Kasumi-1 (cell line): ENCODE measurements around the gene ALPL.
A peak's percentile ranks its signal among the peaks of the same experiment; 100 is the strongest.
"Not testable (repeated sequence)": the region's sequence is repeated elsewhere in the genome, so short reads cannot be mapped to it uniquely, and the experiment has no call there.

Source experiments
- DNase-seq, 2 experiments: peaks; one replicate each; lab custom pipeline; 2025; lab: John Stamatoyannopoulos, UW

ALPL gene

DNA sequence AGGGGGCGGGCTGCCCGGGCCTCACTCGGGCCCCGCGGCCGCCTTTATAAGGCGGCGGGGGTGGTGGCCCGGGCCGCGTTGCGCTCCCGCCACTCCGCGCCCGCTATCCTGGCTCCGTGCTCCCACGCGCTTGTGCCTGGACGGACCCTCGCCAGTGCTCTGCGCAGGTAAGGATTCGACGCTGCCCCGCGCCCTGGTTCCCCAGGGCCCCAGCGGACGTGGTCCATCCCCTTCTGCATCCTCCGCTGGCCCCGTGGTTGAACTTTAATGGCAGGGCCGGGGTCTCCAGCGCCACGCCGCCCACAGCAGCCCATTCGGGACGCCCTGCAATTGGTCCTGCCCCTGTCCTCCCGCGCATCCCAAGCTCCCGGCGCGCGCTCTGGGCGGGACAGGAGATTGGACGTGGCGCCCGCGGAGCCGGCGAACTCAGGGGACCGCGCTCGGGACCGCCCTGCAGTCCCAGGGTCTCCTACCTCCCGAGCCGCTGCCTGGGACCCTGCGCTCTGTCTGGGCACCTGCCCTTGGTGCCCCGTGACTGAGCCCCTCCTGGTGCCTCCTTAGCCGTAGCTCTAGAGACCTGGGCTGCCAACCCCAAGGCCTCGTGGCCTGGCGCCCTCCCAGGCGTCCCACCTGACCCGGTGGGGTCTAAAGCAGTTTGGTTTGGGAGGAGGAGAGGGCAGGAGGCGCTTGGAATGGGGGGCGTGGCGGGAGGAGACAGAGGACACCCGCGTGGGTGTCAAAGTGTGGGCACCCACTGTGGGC is at the start of gene ALPL:
ALPL (plus strand) TSS at position 73 of the 762 bp plus-strand sequence. CDS start 44,659 bp downstream, outside the sequence.
- no peak for DNase-seq

DNA sequence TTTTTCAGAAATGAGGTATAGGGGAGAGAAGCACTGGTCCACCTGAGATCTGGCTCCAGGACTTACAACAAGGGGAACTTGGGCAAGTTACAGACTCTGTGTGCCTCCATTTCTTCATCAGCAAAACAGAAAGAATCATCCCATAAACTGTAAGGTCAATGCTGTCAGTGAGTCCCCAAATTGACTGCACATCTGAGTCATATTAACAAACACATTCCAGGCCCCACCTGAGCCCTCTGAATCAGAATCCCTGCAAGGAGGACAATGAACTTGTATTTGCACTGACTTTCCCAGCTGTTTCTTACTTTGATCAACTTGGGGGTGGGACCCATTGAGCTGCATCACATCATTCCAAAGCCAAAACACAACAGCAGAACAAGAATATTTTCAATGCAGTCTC is 44.1 kb upstream of the ALPL start:
- DNase-seq = not testable (repeated sequence)

DNA sequence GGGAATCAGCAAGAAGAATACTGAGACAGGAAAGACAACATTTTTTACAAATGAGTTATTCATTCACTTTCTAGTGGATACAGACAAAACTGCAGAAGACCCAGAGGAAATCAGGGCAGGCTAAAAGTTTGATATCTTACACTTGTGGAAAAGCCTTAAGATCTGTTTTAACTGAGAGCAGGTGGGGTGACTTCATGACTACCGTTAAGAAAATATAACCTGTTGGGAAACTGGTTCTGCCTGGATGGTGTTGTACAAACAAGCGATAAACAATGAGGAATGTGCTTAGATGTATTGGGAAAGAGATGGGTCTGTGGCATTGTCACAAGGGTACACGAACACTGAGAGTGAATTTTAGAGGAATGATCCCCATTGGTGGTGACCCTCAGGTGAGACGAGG is 41.3 kb upstream of the ALPL start:
- DNase-seq = not testable (repeated sequence)

DNA sequence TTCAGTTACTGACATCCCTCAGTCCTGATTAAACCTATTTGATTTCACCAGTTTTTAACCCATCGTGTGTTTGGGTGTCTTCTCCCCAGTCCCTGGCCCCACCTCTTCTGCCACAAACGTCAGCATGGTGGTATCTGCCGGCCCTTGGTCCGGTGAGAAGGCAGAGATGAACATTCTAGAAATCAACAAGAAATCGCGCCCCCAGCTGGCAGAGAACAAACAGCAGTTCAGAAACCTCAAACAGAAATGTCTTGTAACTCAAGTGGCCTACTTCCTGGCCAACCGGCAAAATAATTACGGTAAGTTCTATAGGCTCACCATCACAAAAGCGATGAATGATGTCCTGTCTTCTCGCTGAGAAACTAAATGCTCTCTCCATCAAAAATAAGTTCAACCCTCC is 40.6 kb upstream of the ALPL start:
- DNase-seq = peak; percentile 55 to 60

DNA sequence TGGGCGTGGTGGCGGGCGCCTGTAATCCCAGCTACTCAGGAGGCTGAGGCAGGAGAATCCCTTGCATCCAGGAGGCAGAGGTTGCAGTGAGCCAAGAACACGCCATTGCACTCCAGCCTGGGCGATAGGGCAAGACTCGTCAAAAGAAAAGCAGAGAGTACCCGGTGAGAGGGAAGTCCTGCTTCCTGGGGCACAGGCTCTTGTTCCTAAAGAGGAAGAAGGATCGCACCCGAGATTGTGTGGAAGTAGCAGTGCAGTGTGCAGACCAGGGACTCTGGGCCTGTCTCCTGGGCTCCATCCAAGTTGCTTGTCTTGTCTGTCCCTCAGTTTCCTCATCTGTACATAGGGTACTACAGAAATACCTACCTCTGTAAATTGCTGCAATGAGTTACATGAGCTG is 39.6 kb upstream of the ALPL start:
- peak; percentile 12 to 26 for DNase-seq

DNA sequence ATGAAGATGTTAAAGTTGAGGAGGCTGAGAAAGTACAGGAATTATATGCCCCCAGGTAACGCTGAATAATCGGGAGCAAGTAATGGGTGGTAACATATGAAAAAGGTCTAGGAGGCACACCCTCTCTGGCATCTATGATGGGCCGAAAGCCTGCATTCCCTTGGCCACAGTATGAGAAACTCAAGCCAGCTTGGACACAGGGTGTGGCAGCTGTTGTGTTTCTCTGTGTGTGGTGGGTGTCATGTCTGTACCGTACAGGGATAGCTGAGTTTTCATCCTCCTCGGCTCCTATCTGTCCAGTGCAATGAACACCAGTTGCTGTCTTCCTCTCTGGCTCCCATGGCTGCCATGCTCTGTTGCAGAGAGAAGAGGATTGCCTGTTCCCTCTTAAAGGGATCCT is 36.4 kb upstream of the ALPL start:
- no peak for DNase-seq

DNA sequence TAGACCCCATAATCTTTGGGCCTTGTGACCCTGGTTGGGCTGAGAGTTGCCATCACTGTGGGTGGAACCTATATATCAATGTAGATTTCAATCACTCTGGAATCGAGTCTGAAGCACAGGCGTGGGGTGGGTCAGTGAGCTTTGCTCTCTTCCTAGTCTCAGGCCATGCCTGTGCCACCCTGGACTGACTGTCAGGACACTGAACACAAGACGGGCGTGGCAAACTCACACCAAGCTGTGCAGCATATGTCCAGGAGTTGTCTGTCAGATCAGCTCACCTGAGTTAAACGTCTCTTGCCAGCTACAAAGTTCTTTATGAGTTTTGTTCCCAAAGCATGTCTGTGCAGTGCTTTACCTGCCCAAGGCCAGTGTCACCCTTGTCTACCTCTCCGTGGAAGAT is 30.9 kb upstream of the ALPL start:
- DNase-seq = no peak

DNA sequence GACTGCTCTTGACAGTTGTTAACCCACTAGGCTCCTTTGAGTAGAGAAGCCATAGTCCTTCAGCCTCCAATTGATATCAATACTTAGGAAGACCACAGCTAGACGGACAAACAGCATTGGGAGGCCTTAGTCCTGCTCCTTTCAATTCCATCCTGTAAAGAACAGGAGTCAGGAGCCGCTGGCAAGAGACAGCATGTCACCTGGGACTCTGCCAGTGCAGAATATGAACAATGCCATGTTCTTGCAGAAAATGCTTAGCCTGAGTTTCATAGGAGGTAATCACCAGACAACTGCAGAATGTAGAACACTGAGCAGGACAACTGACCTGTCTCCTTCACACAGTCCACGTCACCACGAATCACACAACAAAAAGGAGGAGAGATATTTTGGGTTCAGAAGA is 25.3 kb upstream of the ALPL start:
- DNase-seq = not testable (repeated sequence)

DNA sequence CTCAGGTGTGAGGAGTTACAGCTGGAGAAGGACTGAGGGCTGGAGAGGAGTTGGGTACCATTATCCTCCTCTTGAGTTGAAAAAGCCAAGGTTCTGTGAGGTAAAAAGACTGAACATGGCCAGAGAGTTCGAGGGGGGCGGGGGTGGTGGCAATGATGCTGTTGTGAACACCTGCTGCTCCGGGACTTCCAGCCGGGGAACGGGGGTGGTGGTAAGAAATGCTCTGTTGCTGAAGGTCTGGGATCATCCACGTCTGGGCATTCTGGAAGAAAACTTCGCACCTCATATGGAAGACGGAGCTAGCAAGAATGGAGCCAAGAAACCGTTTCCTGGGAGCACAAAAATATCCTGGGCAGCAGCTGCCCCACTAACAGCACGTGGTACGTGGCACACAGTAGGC is 20.1 kb upstream of the ALPL start:
- no peak for DNase-seq

DNA sequence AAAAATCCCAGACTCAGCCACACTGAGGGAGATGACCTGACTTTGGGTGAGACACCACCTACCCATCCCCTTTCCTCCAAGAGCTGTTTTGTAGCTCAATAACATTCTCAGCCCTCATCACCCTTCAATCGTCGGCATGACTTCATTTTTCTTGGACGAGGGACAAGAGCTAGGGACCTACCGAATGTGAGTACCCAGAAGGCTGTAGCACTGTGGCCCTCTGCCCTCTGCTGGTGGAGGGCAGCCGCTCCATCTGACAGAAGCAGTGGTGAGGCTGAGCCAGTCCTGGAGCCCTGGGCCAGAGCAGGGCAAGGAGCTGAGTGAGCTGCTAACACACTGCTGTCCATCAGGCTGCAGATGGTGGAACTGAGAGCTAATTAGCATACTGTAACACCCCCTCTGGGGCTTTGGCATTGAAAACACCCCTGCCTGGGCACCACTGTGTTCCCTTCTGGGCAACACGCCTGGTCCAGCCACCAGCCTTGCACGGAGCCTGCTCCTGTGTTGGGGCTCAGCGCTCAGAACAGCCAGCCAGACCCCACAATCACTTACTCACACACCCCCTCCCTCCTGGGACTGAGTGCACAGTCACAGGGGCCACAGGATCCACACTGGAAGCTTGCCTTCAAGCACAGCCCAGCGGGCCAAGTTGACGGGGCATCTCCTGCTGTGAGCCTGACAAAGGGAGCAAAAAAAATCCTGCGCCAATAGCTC is 18.3 kb upstream of the ALPL start:
- peak in 1 of 2 experiments; percentile 18 for DNase-seq

DNA sequence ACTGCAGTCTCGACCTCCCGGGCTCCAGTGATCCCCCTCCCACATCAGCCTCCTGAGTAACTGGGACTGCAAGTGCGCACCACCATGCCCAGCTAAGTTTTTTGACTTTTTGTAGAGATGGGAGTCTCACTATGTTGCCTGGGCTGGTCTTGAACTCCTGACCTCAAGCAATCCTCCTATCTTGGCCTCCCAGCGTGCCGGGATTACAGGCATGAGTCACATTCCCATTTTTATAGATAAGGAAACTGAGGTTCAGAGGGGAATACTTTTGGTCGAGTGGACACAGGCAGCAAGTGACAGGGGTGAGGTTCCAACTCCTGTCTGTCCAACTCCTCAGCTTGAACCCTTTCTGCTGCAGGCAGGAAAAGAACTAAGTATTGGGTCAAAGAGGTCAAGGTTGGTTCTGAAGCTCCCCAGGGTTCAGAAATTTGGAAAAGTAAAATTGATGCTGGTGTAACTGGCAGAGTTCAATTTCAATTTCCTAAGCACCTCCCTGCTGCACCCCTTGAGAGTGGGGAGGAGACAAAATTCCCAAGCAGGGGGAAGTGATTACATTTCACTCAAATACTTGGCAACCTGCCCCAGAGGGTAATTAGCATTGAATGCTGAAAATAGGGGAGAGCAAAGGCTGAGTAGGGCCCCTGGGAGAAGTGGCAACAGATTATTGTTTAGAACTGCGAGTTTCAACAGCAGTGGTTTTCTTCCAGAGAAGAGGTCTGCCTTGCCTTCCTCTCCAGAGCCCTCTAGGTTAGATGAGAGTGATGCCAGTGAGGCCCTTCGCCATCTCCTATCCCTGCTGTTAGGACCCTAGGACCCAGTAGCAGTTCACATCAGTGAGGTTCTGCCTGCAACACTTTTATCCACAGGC is 17.5 kb upstream of the ALPL start:
- no peak for DNase-seq

DNA sequence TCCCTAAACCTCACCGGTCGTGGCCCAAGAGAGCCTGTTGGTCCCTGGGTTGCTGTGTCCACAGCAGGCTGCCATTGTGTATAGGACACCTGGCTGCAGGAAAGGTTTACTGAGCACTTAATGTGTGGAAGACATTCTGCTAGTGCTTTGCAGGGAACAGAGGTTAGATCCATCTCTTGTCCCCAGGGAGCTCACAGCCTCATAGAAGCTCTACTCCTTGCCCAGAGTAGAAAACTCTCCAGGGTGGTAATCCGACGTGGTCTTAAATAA is 16.9 kb upstream of the ALPL start:
- DNase-seq = no peak

DNA sequence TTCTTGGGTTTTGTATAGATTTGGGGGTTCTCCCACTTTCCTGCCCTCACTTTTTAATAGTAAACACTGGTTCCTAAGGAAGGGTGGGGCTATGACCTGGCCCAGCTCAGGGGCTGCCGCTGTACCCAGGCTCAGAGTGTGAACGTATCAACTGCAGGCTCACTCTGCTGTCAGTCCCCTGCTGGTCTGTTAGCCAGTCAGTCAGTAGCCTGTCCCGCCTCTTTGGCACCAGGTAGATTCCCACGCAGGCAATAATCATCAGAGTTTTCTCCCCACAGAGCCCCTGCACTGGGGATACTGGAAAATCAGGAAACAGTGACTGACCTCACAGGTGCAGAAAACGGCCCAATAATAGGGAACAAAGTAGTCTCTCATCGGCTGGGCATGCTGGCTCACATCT is 15.0 kb upstream of the ALPL start:
- no peak for DNase-seq

DNA sequence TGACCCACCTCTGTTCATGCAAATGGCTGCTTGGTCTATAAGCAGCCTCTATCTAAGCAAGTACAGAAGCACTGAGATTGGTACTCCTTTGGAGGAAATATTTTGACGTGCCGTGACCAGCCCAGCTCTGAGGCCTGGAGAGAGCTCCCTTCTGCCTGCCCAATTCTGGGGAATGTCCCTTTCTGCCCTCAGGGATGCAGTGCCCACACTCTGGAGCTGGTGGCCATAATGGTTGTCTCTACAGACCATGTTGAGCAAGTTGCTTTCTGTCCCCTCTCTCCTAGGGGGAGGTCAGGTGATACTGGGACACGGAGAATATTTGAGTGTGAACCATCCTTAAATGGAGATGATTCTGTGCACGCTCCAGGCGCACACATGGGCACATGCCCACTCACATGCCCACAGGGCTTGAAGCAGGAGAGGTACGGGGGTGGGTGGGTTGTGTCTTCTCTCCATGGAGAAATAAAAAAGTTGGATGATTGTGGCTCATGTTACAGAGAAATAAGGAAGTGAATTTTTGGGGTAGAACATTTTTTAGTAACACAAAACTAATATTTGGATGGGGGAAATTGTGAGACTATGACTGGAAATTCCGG is 13.9 kb upstream of the ALPL start:
- DNase-seq = no peak

DNA sequence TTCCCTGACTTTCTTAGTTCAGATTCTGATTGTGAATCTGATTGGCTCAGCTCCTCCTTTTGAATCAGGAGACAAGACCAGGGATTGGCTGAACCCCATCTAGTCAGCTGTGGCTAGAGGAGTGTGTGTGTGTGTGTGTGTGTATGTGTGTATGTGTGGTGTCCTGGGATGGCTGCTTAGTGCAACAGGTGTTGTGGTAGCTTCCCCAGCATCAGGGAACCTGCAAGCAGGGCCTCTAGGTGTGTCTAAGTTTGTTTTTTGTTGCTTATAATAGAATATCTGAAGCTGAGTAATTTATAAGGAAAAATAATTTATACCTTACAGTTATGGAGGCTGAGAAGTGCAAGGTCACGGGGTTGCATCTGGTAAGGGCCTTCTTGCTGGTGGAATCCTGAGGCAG is 13.2 kb upstream of the ALPL start:
- DNase-seq = no peak

DNA sequence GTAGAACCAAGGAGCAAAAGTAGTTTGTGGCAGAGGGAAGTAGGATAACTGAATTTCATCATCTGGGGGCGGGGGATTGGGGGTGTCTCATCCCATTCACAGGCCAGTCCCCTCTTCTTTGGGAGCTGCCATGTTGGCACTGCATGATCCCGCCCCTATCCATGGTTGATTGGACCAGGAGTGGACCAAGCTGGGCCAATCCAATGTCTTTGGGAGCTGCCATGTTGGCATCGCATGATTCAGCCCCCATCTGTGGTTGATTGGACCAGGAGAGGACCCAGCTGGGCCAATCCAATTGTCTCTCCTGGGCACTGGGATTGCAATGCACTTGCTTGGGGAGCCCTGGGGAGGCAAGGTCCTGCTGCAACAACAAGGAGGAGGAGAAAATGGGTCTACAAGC is 12.3 kb upstream of the ALPL start:
- DNase-seq = no peak

DNA sequence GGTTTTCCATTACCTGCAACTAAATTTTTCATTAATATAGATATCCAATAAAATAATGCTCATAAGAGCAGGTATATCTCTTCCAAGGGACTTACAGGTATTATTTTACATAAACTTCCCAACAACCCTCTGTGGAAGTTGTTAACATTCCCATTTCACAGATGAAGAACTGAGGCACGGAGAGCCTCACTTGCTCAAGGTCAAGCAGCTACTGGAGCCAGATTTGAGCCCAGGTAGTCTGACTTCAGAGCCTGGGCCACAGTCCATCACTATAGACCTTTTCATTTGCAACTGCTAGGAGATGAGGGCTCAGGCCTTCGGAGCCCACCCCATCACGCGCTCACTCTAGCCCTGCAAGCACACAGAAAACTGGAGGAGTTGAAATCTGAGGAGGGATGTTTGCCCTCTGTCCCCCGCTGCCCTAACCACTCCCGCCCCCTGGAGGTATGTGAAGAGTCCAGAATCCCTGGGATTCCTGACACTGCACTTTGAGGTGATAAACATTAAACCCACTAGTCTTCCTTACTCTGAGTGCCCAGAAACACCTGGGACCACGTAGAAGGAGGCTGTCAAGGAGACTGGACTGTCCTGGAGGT is 11.7 kb upstream of the ALPL start:
- no peak for DNase-seq

DNA sequence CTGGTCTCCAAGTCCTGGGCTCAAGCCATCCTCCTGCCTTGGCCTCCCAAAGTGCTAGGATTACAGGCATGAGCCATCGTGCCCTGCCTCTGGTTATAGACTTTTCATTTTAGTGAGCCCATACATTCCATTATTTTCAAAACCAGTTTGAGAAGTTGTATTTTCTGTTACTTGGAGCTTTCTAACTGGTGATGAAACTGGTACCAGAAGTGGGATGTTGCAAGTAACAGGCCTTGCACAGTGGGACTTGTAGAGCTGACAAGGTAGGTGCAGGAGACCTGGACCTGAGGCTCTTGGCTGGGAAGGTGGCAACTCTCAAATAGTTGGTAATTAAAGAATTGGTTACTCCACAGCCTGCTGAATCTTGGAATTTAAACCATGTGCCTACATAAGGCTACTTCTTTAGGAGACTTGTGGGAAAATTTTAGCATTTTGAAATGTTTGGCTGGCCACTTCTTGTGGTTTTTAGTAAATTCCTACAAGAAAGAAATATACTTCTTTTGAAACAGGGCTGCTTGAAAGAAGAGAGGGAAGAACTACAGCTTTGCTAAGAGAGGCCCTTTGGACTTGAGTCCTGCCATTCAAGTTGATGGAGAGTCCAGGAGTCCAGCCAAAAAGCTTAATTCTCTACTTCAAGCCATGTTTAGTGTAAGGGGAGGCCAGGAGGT is 9.8 kb upstream of the ALPL start:
- no peak for DNase-seq

DNA sequence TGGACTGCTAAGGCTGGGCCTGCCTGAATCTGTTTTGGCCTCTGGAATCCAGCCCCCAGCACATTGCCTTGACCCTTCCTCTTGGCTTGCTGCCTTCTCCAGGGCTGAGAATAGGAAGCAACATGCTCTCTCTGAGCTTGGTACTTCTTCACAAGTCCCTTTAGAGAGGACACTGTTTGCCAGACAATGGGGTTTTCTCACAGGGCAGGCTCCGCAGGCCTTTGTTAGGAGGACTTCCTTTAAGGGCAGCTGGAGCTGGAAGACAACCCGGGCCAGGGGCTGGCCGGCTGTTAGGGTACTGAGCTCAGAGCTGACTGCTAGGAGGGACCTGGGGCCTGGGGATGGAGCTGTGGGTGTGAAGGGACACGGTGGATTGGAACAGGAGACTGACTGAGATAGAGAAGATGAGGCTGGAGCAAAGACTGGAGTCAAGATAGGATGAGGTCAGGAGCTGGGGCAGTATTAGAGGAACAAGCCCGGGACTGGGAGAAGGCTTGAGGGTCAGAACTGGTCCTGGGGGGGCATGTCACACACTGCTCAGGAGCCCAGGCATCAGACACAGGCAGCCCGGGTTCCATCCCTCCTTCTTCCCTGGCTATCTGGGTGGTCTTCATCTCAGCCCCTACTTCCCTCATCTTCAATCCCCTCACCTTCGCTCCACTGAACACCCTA is 5.4 kb upstream of the ALPL start:
- no peak for DNase-seq

DNA sequence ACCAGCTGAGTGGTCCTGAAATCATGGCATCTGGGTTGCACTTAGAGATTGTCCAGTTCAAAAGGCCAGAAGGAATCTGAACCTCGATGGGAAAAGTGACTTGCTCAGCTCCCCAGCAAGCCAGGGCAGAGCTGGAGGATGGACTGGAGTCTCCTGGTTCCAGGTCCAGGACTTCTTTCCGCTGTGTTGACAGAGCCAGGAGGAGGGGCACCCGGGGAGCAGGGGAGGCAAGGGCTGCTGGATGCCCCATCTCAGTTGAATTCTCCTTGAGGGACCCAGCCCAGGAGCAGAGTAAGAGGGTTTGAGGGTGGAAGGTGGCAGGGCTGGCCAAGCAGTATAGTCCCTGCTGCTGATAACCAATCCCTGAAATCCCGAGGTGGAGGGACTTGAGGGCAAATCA is 2.4 kb upstream of the ALPL start:
- DNase-seq = no peak
